Measurements from ENCODE around the gene IFIH1. TPM values are rescaled to one million over a fixed set of nuclear protein-coding genes. Genes with fewer than 3 reads are reported as not detected.

Gene IFIH1
- total and polyA plus RNA-seq, 9 of the 15 experiments (the other 6 are each of a cell fraction or from before 2014, with no cell fraction given) = 0.15 to 1.2 (median 0.60) TPM; not detected in 1

DNA sequence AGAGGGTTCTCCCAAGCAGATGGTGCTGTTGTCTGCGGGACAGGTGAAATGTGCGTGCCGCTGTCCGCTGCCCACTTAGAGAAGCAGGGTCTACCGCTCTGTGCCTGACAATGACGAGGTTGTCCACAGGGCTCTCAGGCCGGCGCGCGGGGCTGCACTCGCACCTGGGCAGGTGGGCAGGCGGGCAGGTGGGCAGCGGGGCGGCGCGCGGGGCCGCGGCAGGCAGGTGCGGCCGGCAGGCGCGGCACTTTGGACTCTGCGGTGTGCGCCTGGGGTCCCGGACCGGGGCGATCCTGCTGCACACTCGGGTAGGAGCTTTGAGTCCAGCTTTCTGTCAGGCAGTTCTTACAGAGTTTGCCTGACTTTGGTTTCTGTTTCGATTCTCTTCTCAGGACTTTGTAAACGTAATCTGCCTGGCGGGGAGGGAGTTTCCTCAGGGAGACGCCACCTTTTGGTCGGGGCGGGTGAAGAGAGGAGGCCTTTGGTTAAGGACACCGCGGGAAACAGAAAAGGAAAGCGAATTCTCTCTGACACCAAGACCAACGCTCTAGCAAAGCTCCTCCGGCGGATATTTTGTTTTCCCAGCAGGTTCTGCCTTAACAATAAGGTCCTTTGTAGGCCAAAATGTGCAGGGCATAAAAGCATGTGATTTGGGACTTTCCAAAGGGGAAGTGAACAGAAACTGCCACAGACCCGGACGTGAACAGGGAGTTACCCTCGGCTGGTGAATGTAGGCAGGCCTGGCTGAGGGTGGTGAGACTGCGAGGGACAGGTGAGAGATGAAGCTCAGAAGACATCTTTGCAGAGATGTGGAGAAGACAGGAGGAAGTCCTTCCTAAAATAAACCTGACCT is at the start of gene IFIH1 (continued):
- TF ChIP-seq, protein P1, sequence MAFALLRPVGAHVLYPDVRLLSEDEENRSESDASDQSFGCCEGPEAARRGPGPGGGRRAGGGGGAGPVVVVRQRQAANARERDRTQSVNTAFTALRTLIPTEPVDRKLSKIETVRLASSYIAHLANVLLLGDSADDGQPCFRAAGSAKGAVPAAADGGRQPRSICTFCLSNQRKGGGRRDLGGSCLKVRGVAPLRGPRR (CRISPR knock-in tag; IDR thresholded peaks at IDR 0.05) = no peak
- TF ChIP-seq FOS (IDR thresholded peaks at IDR 0.05; ENCODE audit: extremely low read depth, insufficient read length) (no peak), NFXL1 (CRISPR knock-in tag; IDR thresholded peaks at IDR 0.05) (no peak), PHF8 (IDR thresholded peaks at IDR 0.05; ENCODE audit: borderline replicate concordance, low read length) (peak; percentile 37; the same call in 1 of the 2 replicates), ELF1 (tag; IDR thresholded peaks at IDR 0.05) (peak; percentile 55; the same call in 1 of the 2 replicates), FOXM1 (IDR thresholded peaks at IDR 0.05; ENCODE audit: low read depth) (no peak), FOXM1 (CRISPR knock-in tag; IDR thresholded peaks at IDR 0.05; ENCODE audit: low read depth) (no peak), MAFG (tag; conservative IDR thresholded peaks at IDR 0.05) (no peak), RFX5 (IDR thresholded peaks at IDR 0.05; ENCODE audit: low read depth, low read length) (no peak), LARP7 (IDR thresholded peaks at IDR 0.05) (no peak), RAD21 (CRISPR knock-in tag; conservative IDR thresholded peaks at IDR 0.05 in 1 of 2, IDR thresholded peaks at IDR 0.05 in 1 of 2) (peak in 1 of 2 experiments; percentile 20; a peak in 1 of 4 replicates), PYGO2 (tag; IDR thresholded peaks at IDR 0.05) (no peak)
- TF ChIP-seq, protein P2, sequence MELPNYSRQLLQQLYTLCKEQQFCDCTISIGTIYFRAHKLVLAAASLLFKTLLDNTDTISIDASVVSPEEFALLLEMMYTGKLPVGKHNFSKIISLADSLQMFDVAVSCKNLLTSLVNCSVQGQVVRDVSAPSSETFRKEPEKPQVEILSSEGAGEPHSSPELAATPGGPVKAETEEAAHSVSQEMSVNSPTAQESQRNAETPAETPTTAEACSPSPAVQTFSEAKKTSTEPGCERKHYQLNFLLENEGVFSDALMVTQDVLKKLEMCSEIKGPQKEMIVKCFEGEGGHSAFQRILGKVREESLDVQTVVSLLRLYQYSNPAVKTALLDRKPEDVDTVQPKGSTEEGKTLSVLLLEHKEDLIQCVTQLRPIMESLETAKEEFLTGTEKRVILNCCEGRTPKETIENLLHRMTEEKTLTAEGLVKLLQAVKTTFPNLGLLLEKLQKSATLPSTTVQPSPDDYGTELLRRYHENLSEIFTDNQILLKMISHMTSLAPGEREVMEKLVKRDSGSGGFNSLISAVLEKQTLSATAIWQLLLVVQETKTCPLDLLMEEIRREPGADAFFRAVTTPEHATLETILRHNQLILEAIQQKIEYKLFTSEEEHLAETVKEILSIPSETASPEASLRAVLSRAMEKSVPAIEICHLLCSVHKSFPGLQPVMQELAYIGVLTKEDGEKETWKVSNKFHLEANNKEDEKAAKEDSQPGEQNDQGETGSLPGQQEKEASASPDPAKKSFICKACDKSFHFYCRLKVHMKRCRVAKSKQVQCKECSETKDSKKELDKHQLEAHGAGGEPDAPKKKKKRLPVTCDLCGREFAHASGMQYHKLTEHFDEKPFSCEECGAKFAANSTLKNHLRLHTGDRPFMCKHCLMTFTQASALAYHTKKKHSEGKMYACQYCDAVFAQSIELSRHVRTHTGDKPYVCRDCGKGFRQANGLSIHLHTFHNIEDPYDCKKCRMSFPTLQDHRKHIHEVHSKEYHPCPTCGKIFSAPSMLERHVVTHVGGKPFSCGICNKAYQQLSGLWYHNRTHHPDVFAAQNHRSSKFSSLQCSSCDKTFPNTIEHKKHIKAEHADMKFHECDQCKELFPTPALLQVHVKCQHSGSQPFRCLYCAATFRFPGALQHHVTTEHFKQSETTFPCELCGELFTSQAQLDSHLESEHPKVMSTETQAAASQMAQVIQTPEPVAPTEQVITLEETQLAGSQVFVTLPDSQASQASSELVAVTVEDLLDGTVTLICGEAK (IDR thresholded peaks at IDR 0.05) = 0 out of 2 replicates have a peak, but pooled peaks have one; percentile 63
- TF ChIP-seq, protein P2 (CRISPR knock-in tag; IDR thresholded peaks at IDR 0.05) = no peak
- TF ChIP-seq, protein P3, sequence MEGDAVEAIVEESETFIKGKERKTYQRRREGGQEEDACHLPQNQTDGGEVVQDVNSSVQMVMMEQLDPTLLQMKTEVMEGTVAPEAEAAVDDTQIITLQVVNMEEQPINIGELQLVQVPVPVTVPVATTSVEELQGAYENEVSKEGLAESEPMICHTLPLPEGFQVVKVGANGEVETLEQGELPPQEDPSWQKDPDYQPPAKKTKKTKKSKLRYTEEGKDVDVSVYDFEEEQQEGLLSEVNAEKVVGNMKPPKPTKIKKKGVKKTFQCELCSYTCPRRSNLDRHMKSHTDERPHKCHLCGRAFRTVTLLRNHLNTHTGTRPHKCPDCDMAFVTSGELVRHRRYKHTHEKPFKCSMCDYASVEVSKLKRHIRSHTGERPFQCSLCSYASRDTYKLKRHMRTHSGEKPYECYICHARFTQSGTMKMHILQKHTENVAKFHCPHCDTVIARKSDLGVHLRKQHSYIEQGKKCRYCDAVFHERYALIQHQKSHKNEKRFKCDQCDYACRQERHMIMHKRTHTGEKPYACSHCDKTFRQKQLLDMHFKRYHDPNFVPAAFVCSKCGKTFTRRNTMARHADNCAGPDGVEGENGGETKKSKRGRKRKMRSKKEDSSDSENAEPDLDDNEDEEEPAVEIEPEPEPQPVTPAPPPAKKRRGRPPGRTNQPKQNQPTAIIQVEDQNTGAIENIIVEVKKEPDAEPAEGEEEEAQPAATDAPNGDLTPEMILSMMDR (IDR thresholded peaks at IDR 0.05 in 2 of 3, conservative IDR thresholded peaks at IDR 0.05 in 1 of 3; ENCODE audit: insufficient read depth in 2 of 3, low read depth in 1 of 3, low read length in 3 of 3) = peak in 2 of 3 experiments; percentile 33 to 47; a peak in 4 of 6 replicates

Measured in K562 (cell line).